DOHH2 (cell line): ENCODE measurements around the gene NCDN.

Experiments used
- EZH2phosphoT487 ChIP-seq: fragments of 200-600 bp; sonication (generic); IDR thresholded peaks from 2 replicates; pipeline ENCODE4 v1.6.1; 2017; ENCODE audit warnings: borderline replicate concordance, mild to moderate bottlenecking, antibody characterized with exemption, low read length, moderate library complexity, mixed read lengths
- TF ChIP-seq, protein P1 (sequence below): fragments of 200-600 bp; sonication (generic); IDR thresholded peaks from one replicate; pipeline ENCODE4 v1.5.1; 2014; ENCODE audit warnings: antibody characterized with exemption, mild to moderate bottlenecking, low read depth, low read length; ENCODE audit not compliant: poor library complexity, severe bottlenecking

DNA sequence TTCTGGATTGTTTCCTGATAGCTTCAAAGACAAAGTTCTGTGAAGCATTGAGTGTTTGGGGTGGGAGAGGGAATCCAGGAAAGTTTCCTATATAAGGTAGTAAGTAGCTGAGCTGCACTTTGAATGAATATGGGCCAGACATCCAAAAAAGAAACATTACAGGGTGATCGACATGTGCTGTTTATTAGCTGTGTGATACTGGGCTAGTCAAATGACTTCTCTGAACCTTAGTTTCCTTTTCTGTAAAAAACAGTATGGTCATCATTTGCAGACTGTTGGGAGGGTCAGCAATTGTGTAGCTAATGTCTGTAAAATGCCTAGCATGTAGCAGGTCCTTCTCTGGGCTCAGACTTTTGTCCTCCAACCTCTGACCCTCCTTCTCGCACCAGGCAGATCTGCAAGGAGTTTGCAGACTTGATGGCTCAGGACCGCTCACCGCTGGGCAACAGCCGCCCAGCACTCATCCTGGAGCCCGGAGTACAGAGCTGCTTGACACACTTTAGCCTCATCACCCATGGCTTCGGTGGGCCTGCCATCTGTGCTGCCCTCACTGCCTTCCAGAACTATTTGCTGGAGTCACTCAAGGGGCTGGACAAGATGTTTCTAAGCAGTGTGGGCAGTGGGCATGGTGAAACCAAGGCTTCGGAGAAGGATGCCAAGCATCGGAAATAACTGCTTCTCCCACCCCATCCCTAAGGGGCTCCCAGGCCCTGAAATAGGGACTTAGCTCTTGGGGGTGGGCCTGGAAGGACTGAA is 36.6 kb downstream of the NCDN start:
- TF ChIP-seq, protein P1, sequence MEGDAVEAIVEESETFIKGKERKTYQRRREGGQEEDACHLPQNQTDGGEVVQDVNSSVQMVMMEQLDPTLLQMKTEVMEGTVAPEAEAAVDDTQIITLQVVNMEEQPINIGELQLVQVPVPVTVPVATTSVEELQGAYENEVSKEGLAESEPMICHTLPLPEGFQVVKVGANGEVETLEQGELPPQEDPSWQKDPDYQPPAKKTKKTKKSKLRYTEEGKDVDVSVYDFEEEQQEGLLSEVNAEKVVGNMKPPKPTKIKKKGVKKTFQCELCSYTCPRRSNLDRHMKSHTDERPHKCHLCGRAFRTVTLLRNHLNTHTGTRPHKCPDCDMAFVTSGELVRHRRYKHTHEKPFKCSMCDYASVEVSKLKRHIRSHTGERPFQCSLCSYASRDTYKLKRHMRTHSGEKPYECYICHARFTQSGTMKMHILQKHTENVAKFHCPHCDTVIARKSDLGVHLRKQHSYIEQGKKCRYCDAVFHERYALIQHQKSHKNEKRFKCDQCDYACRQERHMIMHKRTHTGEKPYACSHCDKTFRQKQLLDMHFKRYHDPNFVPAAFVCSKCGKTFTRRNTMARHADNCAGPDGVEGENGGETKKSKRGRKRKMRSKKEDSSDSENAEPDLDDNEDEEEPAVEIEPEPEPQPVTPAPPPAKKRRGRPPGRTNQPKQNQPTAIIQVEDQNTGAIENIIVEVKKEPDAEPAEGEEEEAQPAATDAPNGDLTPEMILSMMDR = no peak
- no peak for TF ChIP-seq EZH2phosphoT487
